Measurements from ENCODE around the gene DDX47.
A peak's percentile ranks its signal among the peaks of the same experiment; 100 is the strongest.
"Not testable (repeated sequence)": the region's sequence is repeated elsewhere in the genome, so short reads cannot be mapped to it uniquely, and the experiment has no call there.

Gene DDX47

GRCh38 chr12:12797794-12798152, 15.4 kb upstream of the DDX47 start:
- no peak for DNase-seq (ENCODE audit: low spot score)

- no peak for DNase-seq (ENCODE audit: low spot score)
These were observed 14.7 kb upstream of the DDX47 start for GRCh38 chr12:12798480-12798879.

- DNase-seq (ENCODE audit: low spot score), result no peak
These were observed 13.8 kb upstream of the DDX47 start for GRCh38 chr12:12799163-12799920.

- DNase-seq (ENCODE audit: low spot score), result no peak
These were observed 12.6 kb upstream of the DDX47 start for GRCh38 chr12:12800406-12801180.

GRCh38 chr12:12801656-12802055, 11.5 kb upstream of the DDX47 start:
- DNase-seq (ENCODE audit: low spot score), result not testable (repeated sequence)

GRCh38 chr12:12803186-12803585, 10.0 kb upstream of the DDX47 start:
- peak; percentile 48 for DNase-seq (ENCODE audit: low spot score)

GRCh38 chr12:12804011-12804410, 9.1 kb upstream of the DDX47 start:
- no peak for DNase-seq (ENCODE audit: low spot score)

- DNase-seq (ENCODE audit: low spot score), result no peak
These were observed 8.7 kb upstream of the DDX47 start for GRCh38 chr12:12804432-12804886.

- no peak for DNase-seq (ENCODE audit: low spot score)
These were observed 6.2 kb upstream of the DDX47 start for GRCh38 chr12:12806784-12807516.

GRCh38 chr12:12807517-12807903, 5.6 kb upstream of the DDX47 start:
- DNase-seq (ENCODE audit: low spot score), result not testable (repeated sequence)

GRCh38 chr12:12807970-12808702, 5.0 kb upstream of the DDX47 start:
- DNase-seq (ENCODE audit: low spot score), result peak; percentile 85

GRCh38 chr12:12810553-12811021, 2.6 kb upstream of the DDX47 start:
- DNase-seq (ENCODE audit: low spot score), result no peak

GRCh38 chr12:12811343-12811742, 1.8 kb upstream of the DDX47 start:
- no peak for DNase-seq (ENCODE audit: low spot score)

- DNase-seq (ENCODE audit: low spot score), result no peak
These were observed 972 bp upstream of the DDX47 start for GRCh38 chr12:12812174-12812573.

- no peak for DNase-seq (ENCODE audit: low spot score)
These were observed 477 bp upstream of the DDX47 start for GRCh38 chr12:12812618-12813119.

GRCh38 chr12:12817616-12818015, 4.5 kb downstream of the DDX47 start:
- no peak for DNase-seq (ENCODE audit: low spot score)

- no peak for DNase-seq (ENCODE audit: low spot score)
These were observed 5.6 kb downstream of the DDX47 start for GRCh38 chr12:12818701-12819100.

GRCh38 chr12:12819221-12819620, 6.1 kb downstream of the DDX47 start:
- no peak for DNase-seq (ENCODE audit: low spot score)

- no peak for DNase-seq (ENCODE audit: low spot score)
These were observed 6.7 kb downstream of the DDX47 start for GRCh38 chr12:12819752-12820311.

- not testable (repeated sequence) for DNase-seq (ENCODE audit: low spot score)
These were observed 7.2 kb downstream of the DDX47 start for GRCh38 chr12:12820376-12820775.

GRCh38 chr12:12821975-12822374, 8.8 kb downstream of the DDX47 start:
- DNase-seq (ENCODE audit: low spot score), result no peak
